NCI-H187 treated with DMSO at 0.1 percent for 48 hours (cell line): ENCODE data around the gene AP2A1.
A peak's percentile ranks its signal among the peaks of the same experiment; 100 is the strongest.
"Not testable (repeated sequence)": the region's sequence is repeated elsewhere in the genome, so short reads cannot be mapped to it uniquely, and the experiment has no call there.

ENCODE experiments used
- DNase-seq: peaks from one replicate; lab custom pipeline; 2025; lab: John Stamatoyannopoulos, UW

Gene AP2A1

GRCh38 chr19:49812997-49813861 lies 46.4 kb downstream of the AP2A1 start, which contains the start of gene FUZ:
TSS of gene FUZ (minus strand) at chr19:49813292. CDS start at chr19:49813106, 186 bp downstream.
- DNase-seq, result peak; percentile 96

- no peak for DNase-seq
Measured at GRCh38 chr19:49814010-49814409, 47.2 kb downstream of the AP2A1 start.

- no peak for DNase-seq
Measured at GRCh38 chr19:49816590-49816989, 49.8 kb downstream of the AP2A1 start.

- peak; percentile 32 for DNase-seq
Measured at GRCh38 chr19:49817964-49818648, 51.3 kb downstream of the AP2A1 start, which contains the start of gene MED25. TSS of gene MED25 (plus strand) at chr19:49818289. CDS start at chr19:49818342, 53 bp downstream.

- DNase-seq, result no peak
Measured at GRCh38 chr19:49818649-49819370, 52.0 kb downstream of the AP2A1 start.

GRCh38 chr19:49819452-49820115 lies 52.8 kb downstream of the AP2A1 start:
- not testable (repeated sequence) for DNase-seq

GRCh38 chr19:49820125-49820524 lies 53.3 kb downstream of the AP2A1 start:
- DNase-seq, result peak; percentile 76

- DNase-seq, result peak; percentile 84
Measured at GRCh38 chr19:49823472-49823871, 56.7 kb downstream of the AP2A1 start.

- no peak for DNase-seq
Measured at GRCh38 chr19:49824662-49825061, 57.9 kb downstream of the AP2A1 start.

GRCh38 chr19:49827034-49827433 lies 60.2 kb downstream of the AP2A1 start:
- no peak for DNase-seq

GRCh38 chr19:49829200-49829599 lies 62.4 kb downstream of the AP2A1 start:
- no peak for DNase-seq

GRCh38 chr19:49829721-49830120 lies 62.9 kb downstream of the AP2A1 start:
- no peak for DNase-seq

- DNase-seq, result no peak
Measured at GRCh38 chr19:49830766-49831165, 64.0 kb downstream of the AP2A1 start.

GRCh38 chr19:49831592-49831991 lies 64.8 kb downstream of the AP2A1 start:
- DNase-seq, result no peak

GRCh38 chr19:49832556-49832955 lies 65.8 kb downstream of the AP2A1 start:
- no peak for DNase-seq

GRCh38 chr19:49833599-49833998 lies 66.8 kb downstream of the AP2A1 start:
- no peak for DNase-seq

- no peak for DNase-seq
Measured at GRCh38 chr19:49835562-49835961, 68.8 kb downstream of the AP2A1 start.

GRCh38 chr19:49836176-49837008 lies 69.6 kb downstream of the AP2A1 start:
- DNase-seq, result no peak

GRCh38 chr19:49837009-49837310 lies 70.2 kb downstream of the AP2A1 start:
- DNase-seq, result no peak

- no peak for DNase-seq
Measured at GRCh38 chr19:49837425-49837824, 70.6 kb downstream of the AP2A1 start.
